Esophagus (tissue), 2 donors: ENCODE results near the gene ZNF398. TPM values are rescaled to one million over a fixed set of nuclear protein-coding genes. Genes with fewer than 3 reads are reported as not detected.
A peak's percentile ranks its signal among the peaks of the same experiment; 100 is the strongest.

Experiments
- H3K27ac ChIP-seq, 2 donors: one replicate each; pipeline ENCODE4 v1.5.1; 2013; ENCODE audit warnings: low read depth in 2 of 2, mild to moderate bottlenecking in 2 of 2, inconsistent platforms in 1 of 2, low read length in 1 of 2, moderate library complexity in 1 of 2
- H3K27me3 ChIP-seq, 2 donors: one replicate each; pipeline ENCODE4 v1.6.1; 2013; ENCODE audit warnings: low read length in 2 of 2, control low read depth in 1 of 2, mild to moderate bottlenecking in 1 of 2; ENCODE audit not compliant: insufficient read depth in 2 of 2, control insufficient read depth in 1 of 2
- H3K36me3 ChIP-seq, 2 donors: one replicate each; pipeline ENCODE4 v1.6.1; 2013; ENCODE audit warnings: low read length in 1 of 2; ENCODE audit not compliant: control insufficient read depth in 2 of 2, insufficient read depth in 2 of 2
- H3K4me1 ChIP-seq, 2 donors: one replicate each; pipeline ENCODE4 v1.6.1; 2013; ENCODE audit warnings: low read length in 1 of 2; ENCODE audit not compliant: control insufficient read depth in 2 of 2, insufficient read depth in 2 of 2
- H3K4me3 ChIP-seq, 2 donors: one replicate each; pipeline ENCODE4 v1.5.1; 2013; ENCODE audit warnings: low read length in 2 of 2, mild to moderate bottlenecking in 2 of 2, low read depth in 1 of 2, moderate library complexity in 1 of 2
- H3K9me3 ChIP-seq, 2 donors: one replicate each; pipeline ENCODE4 v1.6.1; 2013; ENCODE audit warnings: mild to moderate bottlenecking in 2 of 2, low read depth in 1 of 2, low read length in 1 of 2, moderate library complexity in 1 of 2; ENCODE audit not compliant: control insufficient read depth in 2 of 2, insufficient read depth in 1 of 2
- WGBS, 2 donors: extraction: QIAGEN DNeasy Blood & Tissue Kit; methylation state at CpG; one replicate each; pipeline ENCODE4 v1.1.7; 2013; 5-methylcytosine and 5-hydroxymethylcytosine counted together
- polyA plus RNA-seq, 2 donors: library from polyadenylated mRNA; stranded (reverse); fragments of 200-250 nt; gene quantifications; one replicate each; pipeline ENCODE4 v1.2.3, GENCODE V29; 2013
- donor health status: healthy with polysubstance abuse.
- donor health status: Bipolar disorder and iron deficiency.

ZNF398 gene
- polyA plus RNA-seq, 2 donors = 3.7 to 4.5 TPM

- Histone ChIP-seq H3K4me3 (no peak overlapping the region), H3K9me3 (no peaks in the 10 kb centered on the region), H3K27ac (no peak overlapping the region), H3K36me3 (peaks cover 5 to 15% of the 10 kb centered on the region in 2 donors), H3K27me3 (no peaks in the 10 kb centered on the region), H3K4me1 (peaks cover 2% of the 10 kb centered on the region in 2 donors)
- 57% methylated on average over 7 of the region's 7 CpGs for WGBS, 2 donors
These were observed 81.7 kb downstream of the ZNF398 start for GRCh38 chr7:149228831-149229471.

- 56 to 64% methylated on average over 6 of the region's 6 CpGs for WGBS, 2 donors
- Histone ChIP-seq H3K27ac (no peak overlapping the region), H3K36me3 (peaks cover 5 to 10% of the 10 kb centered on the region in 2 donors), H3K9me3 (no peaks in the 10 kb centered on the region), H3K4me3 (no peak overlapping the region), H3K27me3 (no peaks in the 10 kb centered on the region), H3K4me1 (peaks cover 2 to 5% of the 10 kb centered on the region in 2 donors)
These were observed 82.3 kb downstream of the ZNF398 start for GRCh38 chr7:149229526-149229925.

GRCh38 chr7:149232362-149232761, 85.1 kb downstream of the ZNF398 start:
- WGBS, 2 donors = 57 to 74% methylated on average over 2 of the region's 2 CpGs
- peak overlapping the region; percentile 55 to 82 for H3K27ac ChIP-seq
- no peaks in the 10 kb centered on the region for H3K27me3 ChIP-seq
- H3K4me3 ChIP-seq = no peak overlapping the region
- H3K4me1 ChIP-seq = peaks cover 2 to 5% of the 10 kb centered on the region in 2 donors
- H3K36me3 ChIP-seq = no peaks in the 10 kb centered on the region
- H3K9me3 ChIP-seq = no peaks in the 10 kb centered on the region

Other genes starting within 250 kb of the ZNF398 start
- gene PDIA4, start 118.9 kb upstream of the ZNF398 start, polyA plus RNA-seq = 10 to 100 TPM; 21.0 to 37.9 TPM
- gene ZNF786, start 56.7 kb upstream of the ZNF398 start, polyA plus RNA-seq = 1 to 10 TPM; 3.6 to 3.9 TPM
- 1 to 10 TPM; 1.5 to 1.9 TPM for gene ZNF425, start 21.1 kb upstream of the ZNF398 start, polyA plus RNA-seq
- 10 to 100 TPM in 1 of 2 donors, 1 to 10 TPM in 1; 9.5 to 11.7 TPM for gene ZNF282, start 48.1 kb downstream of the ZNF398 start, polyA plus RNA-seq
- 10 to 100 TPM; 10.2 to 15.6 TPM for gene ZNF212, start 92.2 kb downstream of the ZNF398 start, polyA plus RNA-seq
- 1 to 10 TPM; 4.2 to 7.9 TPM for gene ZNF783, start 114.7 kb downstream of the ZNF398 start, polyA plus RNA-seq